Panc1 (cell line): ENCODE results near the gene FEV. TPM values are rescaled to one million over a fixed set of nuclear protein-coding genes. Genes with fewer than 3 reads are reported as not detected.

Source experiments
- ATAC-seq: fragments of 200-7000 bp; cut with Tn5 transposase; 2 replicates; pipeline ENCODE4 v1.9.1; 2020; ENCODE audit warnings: mild to moderate bottlenecking, moderate library complexity
- Bru-seq: library from RNA; stranded (reverse); fragments of 400-500 nt; gene quantifications from one replicate; lab custom pipeline; 2021; lab: Mats Ljungman, UMichigan
- BruChase-seq, 2 experiments: library from RNA; stranded (reverse); fragments of 400-500 nt; gene quantifications; one replicate each; lab custom pipeline; 2021; lab: Mats Ljungman, UMichigan
- BruUV-seq: library from RNA; stranded (reverse); fragments of 400-500 nt; replicated peaks from 2 replicates; lab custom pipeline; 2021; lab: Mats Ljungman, UMichigan
- CTCF ChIA-PET: fragments of 300-600 bp; sonication (Branson Sonifier 250); formaldehyde crosslinking; loops from one replicate; lab custom pipeline; 2022; ENCODE audit warnings: antibody characterized with exemption; lab: Charles Lee
- POLR2A ChIA-PET: fragments of 300-600 bp; sonication (Branson Sonifier 250); formaldehyde crosslinking; loops from one replicate; lab custom pipeline; 2022; ENCODE audit warnings: antibody characterized with exemption; lab: Charles Lee
- DNase-seq: peaks from one replicate; pipeline ENCODE4 v3.0.0-alpha.2; 2010; ENCODE audit warnings: low read depth, low spot score
- H3K27ac ChIP-seq: 2 replicates; pipeline ENCODE4 v1.5.1; 2011; ENCODE audit warnings: mild to moderate bottlenecking, low read length, inconsistent platforms
- H3K27me3 ChIP-seq: fragments of 200-500 bp; sonication (Bioruptor generic); 2 replicates; pipeline ENCODE4 v1.6.0; 2014; ENCODE audit warnings: low read length, inconsistent platforms; ENCODE audit not compliant: control insufficient read depth, insufficient read depth
- H3K36me3 ChIP-seq: fragments of 200-500 bp; sonication (Bioruptor generic); 2 replicates; pipeline ENCODE4 v1.5.1; 2014; ENCODE audit warnings: inconsistent platforms, mild to moderate bottlenecking, low read length, moderate library complexity; ENCODE audit not compliant: control insufficient read depth, insufficient read depth
- H3K4me1 ChIP-seq: 2 replicates; pipeline ENCODE4 v1.5.1; 2011; ENCODE audit warnings: inconsistent platforms, mild to moderate bottlenecking, low read length, moderate library complexity; ENCODE audit not compliant: control insufficient read depth, insufficient read depth
- H3K4me3 ChIP-seq, 2 experiments: 2 replicates each; pipeline ENCODE4 v1.5.1; 2011 to 2012; ENCODE audit warnings: low read depth in 2 of 2, low read length in 2 of 2, mild to moderate bottlenecking in 2 of 2, inconsistent platforms in 1 of 2, moderate library complexity in 1 of 2
- H3K9me3 ChIP-seq: fragments of 200-500 bp; sonication (Bioruptor generic); 2 replicates; pipeline ENCODE4 v1.5.1; 2014; ENCODE audit warnings: low read depth, mild to moderate bottlenecking, inconsistent platforms, low read length, moderate library complexity; ENCODE audit not compliant: control insufficient read depth, insufficient read depth
- POLR2AphosphoS5 ChIP-seq: IDR thresholded peaks from 2 replicates; pipeline ENCODE4 v1.6.1; 2012; ENCODE audit warnings: mild to moderate bottlenecking, low read depth, low read length, moderate library complexity
- SIN3A ChIP-seq: IDR thresholded peaks from 2 replicates; pipeline ENCODE4 v1.6.1; 2012; ENCODE audit warnings: low read depth, mild to moderate bottlenecking, low read length, moderate library complexity, borderline replicate concordance; ENCODE audit not compliant: insufficient read depth
- TCF7L2 ChIP-seq: IDR thresholded peaks from 2 replicates; pipeline ENCODE4 v1.6.1; 2011; ENCODE audit warnings: mild to moderate bottlenecking, low read depth, low read length, inconsistent platforms
- in situ Hi-C: cut with HindIII; loops from 2 replicates; pipeline ENCODE4 v1.10.0; 2016; ENCODE audit warnings: low sequenced_read_pairs, low pct_unique_long_range_greater_than_20kb
- intact Hi-C: fragments of 100-400 bp; cut with micrococcal nuclease; formaldehyde crosslinking; loops from one replicate; pipeline ENCODE4 v1.10.0; 2022; ENCODE audit not compliant: unreplicated experiment
- long read RNA-seq: library from polyadenylated mRNA; unstranded; transcript quantifications from one replicate; pipeline ENCODE4 v2.0.0, GENCODE V29; 2021; ENCODE audit not compliant: unreplicated experiment
- polyA plus RNA-seq: library from polyadenylated mRNA; unstranded; fragments of >200 nt; gene quantifications from one replicate; pipeline ENCODE4 v1.2.1, GENCODE V29; 2012; ENCODE audit warnings: missing spikeins; ENCODE audit not compliant: insufficient read length
- total RNA-seq: library from RNA; stranded (reverse); gene quantifications from one replicate; pipeline ENCODE4 v1.2.1, GENCODE V29; 2021; ENCODE audit not compliant: unreplicated experiment
- TF ChIP-seq, protein P1 (sequence below): fragments of 450-650 bp; IDR thresholded peaks from 2 replicates; pipeline ENCODE4 v1.5.1; 2017; ENCODE audit warnings: mild to moderate bottlenecking
- TF ChIP-seq, protein P2 (sequence below), 2 experiments: IDR thresholded peaks; 2 replicates each; pipeline ENCODE4 v1.6.1; 2011 to 2012; ENCODE audit warnings: low read depth in 2 of 2, control low read depth in 1 of 2, low read length in 1 of 2, mild to moderate bottlenecking in 1 of 2, moderate library complexity in 1 of 2; ENCODE audit not compliant: insufficient read depth in 1 of 2

The FEV gene
- total RNA-seq: not detected
- polyA plus RNA-seq: not detected
- Bru-seq, nascent RNA: not detected
- not detected for BruChase-seq, experiment 1, labeled RNA remaining after a 2-hour chase
- not detected for BruChase-seq, experiment 2, labeled RNA remaining after a 6-hour chase
- long read RNA-seq: 0 reads

- TF ChIP-seq TCF7L2: no peak
- H3K27ac ChIP-seq: no peak within 1 kb of the TSS
- peaks cover 18% of the 10 kb centered on the region; the same call in 1 of the 2 replicates for H3K27me3 ChIP-seq
- H3K4me1 ChIP-seq: peaks cover 7% of the 10 kb centered on the region
- H3K9me3 ChIP-seq: no peaks in the 10 kb centered on the region
- no TSS peak for BruUV-seq
- ATAC-seq (no peak), DNase-seq (no peak)
- CTCF ChIA-PET: no interaction called here
- intact Hi-C loops: no loop called here
- POLR2A ChIA-PET: no interaction called here
- H3K4me3 ChIP-seq: peak within 1 kb of the TSS; percentile 16 to 19; a peak in 3 of 4 replicates
- H3K36me3 ChIP-seq: no peaks in the 10 kb centered on the region
- in situ Hi-C loops: no loop called here
These were observed at the start of gene FEV for GRCh38 chr2:218985021-218985324. FEV (minus strand) TSS chr2:218985184; CDS start chr2:218985075, 109 bp downstream.

GRCh38 chr2:219032051-219032745, 47.2 kb upstream of the FEV start:
- BruUV-seq: no TSS peak
- H3K27me3 ChIP-seq: peaks cover 2% of the 10 kb centered on the region; the same call in 1 of the 2 replicates
- ATAC-seq (no peak), DNase-seq (no peak)
- no peaks in the 10 kb centered on the region for H3K36me3 ChIP-seq
- POLR2A ChIA-PET: no interaction called here
- TF ChIP-seq, protein P1, sequence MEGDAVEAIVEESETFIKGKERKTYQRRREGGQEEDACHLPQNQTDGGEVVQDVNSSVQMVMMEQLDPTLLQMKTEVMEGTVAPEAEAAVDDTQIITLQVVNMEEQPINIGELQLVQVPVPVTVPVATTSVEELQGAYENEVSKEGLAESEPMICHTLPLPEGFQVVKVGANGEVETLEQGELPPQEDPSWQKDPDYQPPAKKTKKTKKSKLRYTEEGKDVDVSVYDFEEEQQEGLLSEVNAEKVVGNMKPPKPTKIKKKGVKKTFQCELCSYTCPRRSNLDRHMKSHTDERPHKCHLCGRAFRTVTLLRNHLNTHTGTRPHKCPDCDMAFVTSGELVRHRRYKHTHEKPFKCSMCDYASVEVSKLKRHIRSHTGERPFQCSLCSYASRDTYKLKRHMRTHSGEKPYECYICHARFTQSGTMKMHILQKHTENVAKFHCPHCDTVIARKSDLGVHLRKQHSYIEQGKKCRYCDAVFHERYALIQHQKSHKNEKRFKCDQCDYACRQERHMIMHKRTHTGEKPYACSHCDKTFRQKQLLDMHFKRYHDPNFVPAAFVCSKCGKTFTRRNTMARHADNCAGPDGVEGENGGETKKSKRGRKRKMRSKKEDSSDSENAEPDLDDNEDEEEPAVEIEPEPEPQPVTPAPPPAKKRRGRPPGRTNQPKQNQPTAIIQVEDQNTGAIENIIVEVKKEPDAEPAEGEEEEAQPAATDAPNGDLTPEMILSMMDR: no peak
- TF ChIP-seq POLR2AphosphoS5 (no peak), SIN3A (no peak), TCF7L2 (no peak)
- TF ChIP-seq, protein P2, sequence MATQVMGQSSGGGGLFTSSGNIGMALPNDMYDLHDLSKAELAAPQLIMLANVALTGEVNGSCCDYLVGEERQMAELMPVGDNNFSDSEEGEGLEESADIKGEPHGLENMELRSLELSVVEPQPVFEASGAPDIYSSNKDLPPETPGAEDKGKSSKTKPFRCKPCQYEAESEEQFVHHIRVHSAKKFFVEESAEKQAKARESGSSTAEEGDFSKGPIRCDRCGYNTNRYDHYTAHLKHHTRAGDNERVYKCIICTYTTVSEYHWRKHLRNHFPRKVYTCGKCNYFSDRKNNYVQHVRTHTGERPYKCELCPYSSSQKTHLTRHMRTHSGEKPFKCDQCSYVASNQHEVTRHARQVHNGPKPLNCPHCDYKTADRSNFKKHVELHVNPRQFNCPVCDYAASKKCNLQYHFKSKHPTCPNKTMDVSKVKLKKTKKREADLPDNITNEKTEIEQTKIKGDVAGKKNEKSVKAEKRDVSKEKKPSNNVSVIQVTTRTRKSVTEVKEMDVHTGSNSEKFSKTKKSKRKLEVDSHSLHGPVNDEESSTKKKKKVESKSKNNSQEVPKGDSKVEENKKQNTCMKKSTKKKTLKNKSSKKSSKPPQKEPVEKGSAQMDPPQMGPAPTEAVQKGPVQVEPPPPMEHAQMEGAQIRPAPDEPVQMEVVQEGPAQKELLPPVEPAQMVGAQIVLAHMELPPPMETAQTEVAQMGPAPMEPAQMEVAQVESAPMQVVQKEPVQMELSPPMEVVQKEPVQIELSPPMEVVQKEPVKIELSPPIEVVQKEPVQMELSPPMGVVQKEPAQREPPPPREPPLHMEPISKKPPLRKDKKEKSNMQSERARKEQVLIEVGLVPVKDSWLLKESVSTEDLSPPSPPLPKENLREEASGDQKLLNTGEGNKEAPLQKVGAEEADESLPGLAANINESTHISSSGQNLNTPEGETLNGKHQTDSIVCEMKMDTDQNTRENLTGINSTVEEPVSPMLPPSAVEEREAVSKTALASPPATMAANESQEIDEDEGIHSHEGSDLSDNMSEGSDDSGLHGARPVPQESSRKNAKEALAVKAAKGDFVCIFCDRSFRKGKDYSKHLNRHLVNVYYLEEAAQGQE (IDR thresholded peaks at IDR 0.05; ENCODE audit: insufficient read depth in 1 of 2, low read depth in 2 of 2, low read length in 1 of 2): no peak
- in situ Hi-C loops: no loop called here
- CTCF ChIA-PET: interaction anchor here (0.6 kb wide), 1 partner anchor 151 kb away, joined by 5 read pairs; the partner anchor contains the start of gene WNT10A
- H3K4me1 ChIP-seq: no peaks in the 10 kb centered on the region
- H3K9me3 ChIP-seq: no peaks in the 10 kb centered on the region
- H3K4me3 ChIP-seq: no peak overlapping the region
- H3K27ac ChIP-seq: no peak overlapping the region
- intact Hi-C loops: no loop called here
